ENCODE measurements around the gene PDILT. TPM values are rescaled to one million over a fixed set of nuclear protein-coding genes. Genes with fewer than 3 reads are reported as not detected.

The PDILT gene
- total RNA-seq, 4 donors from 2014 or later, result not detected

DNA sequence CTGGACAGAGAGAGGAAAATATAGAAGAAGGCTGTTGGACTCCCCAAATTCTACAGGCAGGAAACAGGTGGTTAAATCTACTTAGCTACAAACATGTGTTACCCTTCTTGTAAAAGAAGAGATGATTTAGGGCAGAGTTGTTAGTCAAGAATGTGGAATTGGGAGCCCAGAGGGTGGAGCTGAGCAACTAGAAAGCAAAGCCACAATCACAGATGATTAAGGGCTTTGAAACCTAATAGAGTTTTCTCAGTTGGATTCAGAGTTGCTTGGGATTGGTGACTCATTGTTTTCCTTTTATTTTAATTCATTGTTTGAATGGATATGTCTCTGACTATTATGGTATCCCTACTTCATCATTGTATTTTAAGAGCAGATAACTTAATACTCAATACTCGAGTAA, 11.0 kb upstream of the PDILT start:
- no peaks in the 10 kb centered on the region for H3K27me3 ChIP-seq
- H3K4me3 ChIP-seq, result no peak overlapping the region
- intact Hi-C loops (cut with DNase I), result no loop called here
- H3K9me3 ChIP-seq, result no peaks in the 10 kb centered on the region
- TF ChIP-seq POLR2AphosphoS5 (IDR thresholded peaks at IDR 0.05) (no peak), POLR2A (IDR thresholded peaks at IDR 0.05; ENCODE audit: low read depth) (no peak), EP300 (IDR thresholded peaks at IDR 0.05) (no peak), CTCF (IDR thresholded peaks at IDR 0.05) (no peak)
- 77% methylated on average over 1 of the region's 1 CpG for WGBS
- no peaks in the 10 kb centered on the region for H3K4me1 ChIP-seq
- H3K27ac ChIP-seq (replicated peaks in 1 of 4), result no peak overlapping the region
- DNase-seq (ENCODE audit: extremely low spot score), result no peak
- no peaks in the 10 kb centered on the region for H3K36me3 ChIP-seq

DNA sequence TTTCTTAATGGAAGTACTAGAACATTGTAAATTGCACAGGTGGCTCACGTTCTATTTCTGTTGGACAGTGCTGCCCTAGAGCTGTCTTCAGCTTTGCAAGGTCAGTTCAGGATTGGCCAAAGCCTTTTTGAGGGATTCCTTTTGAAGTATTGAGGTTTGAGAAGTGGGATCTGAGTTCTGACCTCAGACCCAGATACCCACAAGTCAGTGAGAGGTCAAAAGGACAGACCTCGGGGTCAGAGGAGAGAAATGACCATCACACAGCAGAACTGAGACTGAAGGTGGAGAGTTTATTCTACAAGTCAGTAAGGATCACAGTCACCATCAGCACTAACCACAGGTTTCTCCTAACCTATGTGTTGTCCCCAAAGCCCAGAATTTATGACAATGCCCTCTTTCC, 6.5 kb upstream of the PDILT start:
- H3K4me1 ChIP-seq, result peaks cover 0 to 4% (median 1%) of the 10 kb centered on the region in 4 donors
- no peaks in the 10 kb centered on the region for H3K27me3 ChIP-seq
- H3K36me3 ChIP-seq, result no peaks in the 10 kb centered on the region
- DNase-seq (ENCODE audit: extremely low spot score), result no peak
- 65% methylated on average over 2 of the region's 2 CpGs for WGBS
- no peak overlapping the region for H3K4me3 ChIP-seq
- intact Hi-C loops (cut with DNase I), result no loop called here
- TF ChIP-seq CTCF (IDR thresholded peaks at IDR 0.05), result no peak
- TF ChIP-seq POLR2A (IDR thresholded peaks at IDR 0.05; ENCODE audit: low read depth), result no peak
- TF ChIP-seq POLR2AphosphoS5 (IDR thresholded peaks at IDR 0.05), result no peak
- TF ChIP-seq EP300 (IDR thresholded peaks at IDR 0.05), result no peak
- no peaks in the 10 kb centered on the region for H3K9me3 ChIP-seq
- no peak overlapping the region for H3K27ac ChIP-seq (replicated peaks in 1 of 4)

GRCh38 chr16:20410121-20410723, 5.7 kb upstream of the PDILT start:
- intact Hi-C loops (cut with DNase I), result no loop called here
- no peak for DNase-seq (ENCODE audit: extremely low spot score)
- peaks cover 0 to 4% (median 1%) of the 10 kb centered on the region in 4 donors for H3K4me1 ChIP-seq
- H3K9me3 ChIP-seq, result no peaks in the 10 kb centered on the region
- peak overlapping the region in 1 of 4 donors; percentile 44 for H3K27ac ChIP-seq (replicated peaks in 1 of 4)
- no peaks in the 10 kb centered on the region for H3K36me3 ChIP-seq
- H3K27me3 ChIP-seq, result no peaks in the 10 kb centered on the region
- 78% methylated on average over 6 of the region's 6 CpGs for WGBS
- H3K4me3 ChIP-seq, result no peak overlapping the region
- TF ChIP-seq POLR2A (IDR thresholded peaks at IDR 0.05; ENCODE audit: low read depth) (no peak), CTCF (IDR thresholded peaks at IDR 0.05) (no peak), POLR2AphosphoS5 (IDR thresholded peaks at IDR 0.05) (no peak), EP300 (IDR thresholded peaks at IDR 0.05) (no peak)

GRCh38 chr16:20409398-20410120, 5.0 kb upstream of the PDILT start, which contains the start of gene ACSM5:
Gene ACSM5, plus strand, starts transcription at chr16:20409534. Its CDS starts 1,951 bp downstream, at chr16:20411485.
- no peaks in the 10 kb centered on the region for H3K9me3 ChIP-seq
- intact Hi-C loops (cut with DNase I), result no loop called here
- no peak within 1 kb of the TSS for H3K4me3 ChIP-seq
- peaks cover 0 to 4% (median 1%) of the 10 kb centered on the region in 4 donors for H3K4me1 ChIP-seq
- TF ChIP-seq POLR2A (IDR thresholded peaks at IDR 0.05; ENCODE audit: low read depth) (no peak), EP300 (IDR thresholded peaks at IDR 0.05) (no peak), POLR2AphosphoS5 (IDR thresholded peaks at IDR 0.05) (no peak), CTCF (IDR thresholded peaks at IDR 0.05) (no peak)
- peak within 1 kb of the TSS in 1 of 4 donors; percentile 44 for H3K27ac ChIP-seq (replicated peaks in 1 of 4)
- no peak for DNase-seq (ENCODE audit: extremely low spot score)
- 63% methylated on average over 6 of the region's 6 CpGs for WGBS
- no peaks in the 10 kb centered on the region for H3K36me3 ChIP-seq
- H3K27me3 ChIP-seq, result no peaks in the 10 kb centered on the region

Measured in esophagus muscularis mucosa (tissue), 4 donors.